Neuron (in vitro differentiated cells): ENCODE data around the gene ADCY10.
A peak's percentile ranks its signal among the peaks of the same experiment; 100 is the strongest.

Source experiments
- H2AFZ ChIP-seq: one replicate; pipeline ENCODE4 v1.6.1; 2013; ENCODE audit warnings: low read depth, mild to moderate bottlenecking, inconsistent platforms, low read length, moderate library complexity
- H3K27me3 ChIP-seq: one replicate; pipeline ENCODE4 v1.6.1; 2013; ENCODE audit warnings: low read length; ENCODE audit not compliant: insufficient read depth
- H3K36me3 ChIP-seq: one replicate; pipeline ENCODE4 v1.6.1; 2013; ENCODE audit warnings: low read length; ENCODE audit not compliant: insufficient read depth
- H3K4me1 ChIP-seq: one replicate; pipeline ENCODE4 v1.6.1; 2013; ENCODE audit warnings: low read length; ENCODE audit not compliant: insufficient read depth
- H3K4me3 ChIP-seq: 2 replicates; pipeline ENCODE4 v1.5.1; 2013; ENCODE audit warnings: mild to moderate bottlenecking, low read length, moderate library complexity
- H3K9me3 ChIP-seq: one replicate; pipeline ENCODE4 v1.6.1; 2013; ENCODE audit warnings: low read length

The ADCY10 gene

DNA sequence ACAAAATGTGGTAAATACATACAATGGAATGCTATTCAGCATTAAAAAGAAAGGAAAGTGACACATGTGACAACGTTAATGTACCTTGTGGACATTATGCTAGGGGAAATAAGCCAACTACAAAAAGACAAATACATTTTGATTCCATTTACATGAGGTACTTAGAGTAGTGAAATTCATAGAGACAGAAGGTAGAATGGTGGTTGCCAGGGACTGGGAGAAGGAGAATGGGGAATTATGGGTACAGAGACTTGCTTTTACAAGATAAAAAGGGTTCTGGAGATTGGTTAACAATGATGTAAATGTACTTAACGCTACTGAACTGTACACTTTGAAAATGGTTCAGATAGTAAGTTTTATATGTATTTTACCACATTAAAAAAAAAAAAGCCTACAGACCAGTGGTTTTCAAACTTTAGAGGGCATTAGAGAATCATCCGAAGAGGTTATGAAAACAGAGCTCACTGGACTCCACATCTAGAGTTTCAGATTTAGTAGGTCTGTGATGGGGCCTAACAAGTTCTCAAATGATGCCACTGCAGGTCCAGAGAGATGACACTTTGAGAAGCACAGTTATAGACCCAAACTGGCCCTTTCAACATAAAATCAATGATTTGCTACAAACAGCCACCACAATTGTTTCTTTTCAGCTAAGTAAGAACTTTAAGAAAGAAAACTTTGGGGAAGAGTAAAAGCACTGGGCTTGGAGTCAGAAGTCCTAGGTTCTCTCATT, 9.6 kb upstream of the ADCY10 start:
- H2AFZ ChIP-seq = no peak overlapping the region
- H3K9me3 ChIP-seq = no peaks in the 10 kb centered on the region
- no peaks in the 10 kb centered on the region for H3K27me3 ChIP-seq
- no peaks in the 10 kb centered on the region for H3K4me1 ChIP-seq
- no peaks in the 10 kb centered on the region for H3K36me3 ChIP-seq
- no peak overlapping the region for H3K4me3 ChIP-seq

- Histone ChIP-seq H3K27me3 (no peaks in the 10 kb centered on the region), H3K9me3 (no peaks in the 10 kb centered on the region), H3K4me3 (no peak overlapping the region), H3K36me3 (peaks cover 3% of the 10 kb centered on the region), H3K4me1 (no peaks in the 10 kb centered on the region), H2AFZ (no peak overlapping the region)
These were observed 8.7 kb upstream of the ADCY10 start for GRCh38 chr1:167922611-167923074.

DNA sequence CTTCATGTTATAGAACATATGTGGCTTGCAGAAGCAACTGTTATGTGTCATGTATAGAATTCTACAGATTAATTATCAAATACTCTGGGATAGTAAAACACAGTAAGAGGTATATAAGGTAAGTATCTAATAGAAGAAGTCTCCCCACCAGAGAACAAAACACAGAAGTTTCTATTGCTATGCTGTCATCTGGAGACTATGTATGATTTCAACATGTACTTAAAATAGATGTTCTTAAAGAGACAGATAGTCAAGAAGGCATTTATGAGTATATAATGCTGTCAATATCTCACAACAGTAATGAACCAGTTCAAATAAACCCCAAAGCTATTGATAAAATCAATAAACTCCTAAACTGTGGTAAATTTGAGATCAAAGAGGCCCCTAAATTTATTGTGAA, 8.1 kb upstream of the ADCY10 start:
- H3K4me1 ChIP-seq = no peaks in the 10 kb centered on the region

GRCh38 chr1:167916766-167917511, 3.0 kb upstream of the ADCY10 start:
- H3K4me1 ChIP-seq = no peaks in the 10 kb centered on the region
- no peaks in the 10 kb centered on the region for H3K27me3 ChIP-seq
- H3K36me3 ChIP-seq = peaks cover 5% of the 10 kb centered on the region
- H2AFZ ChIP-seq = no peak overlapping the region
- no peak overlapping the region for H3K4me3 ChIP-seq
- H3K9me3 ChIP-seq = no peaks in the 10 kb centered on the region

More for the DNA sequence above, 8.1 kb upstream of the ADCY10 start:
- no peak overlapping the region for H2AFZ ChIP-seq
- no peaks in the 10 kb centered on the region for H3K27me3 ChIP-seq
- no peak overlapping the region for H3K4me3 ChIP-seq
- no peaks in the 10 kb centered on the region for H3K9me3 ChIP-seq
- H3K36me3 ChIP-seq = peaks cover 4% of the 10 kb centered on the region

- Histone ChIP-seq H3K4me1 (no peaks in the 10 kb centered on the region), H3K36me3 (peaks cover 5% of the 10 kb centered on the region), H3K9me3 (no peaks in the 10 kb centered on the region), H3K4me3 (no peak overlapping the region), H3K27me3 (no peaks in the 10 kb centered on the region), H2AFZ (no peak overlapping the region)
These were observed 1.6 kb upstream of the ADCY10 start for GRCh38 chr1:167915569-167915968.

DNA sequence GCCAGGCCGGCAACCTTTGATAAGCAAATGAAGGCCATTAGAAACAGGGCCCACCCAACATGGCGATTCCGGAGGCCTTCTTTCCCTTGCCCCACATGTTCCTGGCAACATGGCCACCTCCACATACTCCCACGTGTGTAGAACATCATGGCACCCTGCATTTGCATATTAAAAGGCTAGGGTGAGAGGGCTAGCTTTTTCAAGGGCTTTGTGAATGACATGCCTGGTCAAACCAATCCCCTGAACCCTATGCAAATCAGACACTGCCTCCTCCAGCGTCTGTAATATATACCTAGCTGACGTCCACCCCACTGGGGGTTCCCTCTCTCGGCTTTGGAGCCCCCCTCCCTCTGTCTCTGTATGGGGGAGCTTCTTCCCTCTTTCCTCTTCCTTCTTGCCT, 1.6 kb downstream of the ADCY10 start:
- H3K4me1 ChIP-seq = no peaks in the 10 kb centered on the region
- H3K36me3 ChIP-seq = peaks cover 2% of the 10 kb centered on the region
- H3K27me3 ChIP-seq = no peaks in the 10 kb centered on the region
- H3K9me3 ChIP-seq = no peaks in the 10 kb centered on the region
- no peak overlapping the region for H2AFZ ChIP-seq
- no peak overlapping the region for H3K4me3 ChIP-seq

DNA sequence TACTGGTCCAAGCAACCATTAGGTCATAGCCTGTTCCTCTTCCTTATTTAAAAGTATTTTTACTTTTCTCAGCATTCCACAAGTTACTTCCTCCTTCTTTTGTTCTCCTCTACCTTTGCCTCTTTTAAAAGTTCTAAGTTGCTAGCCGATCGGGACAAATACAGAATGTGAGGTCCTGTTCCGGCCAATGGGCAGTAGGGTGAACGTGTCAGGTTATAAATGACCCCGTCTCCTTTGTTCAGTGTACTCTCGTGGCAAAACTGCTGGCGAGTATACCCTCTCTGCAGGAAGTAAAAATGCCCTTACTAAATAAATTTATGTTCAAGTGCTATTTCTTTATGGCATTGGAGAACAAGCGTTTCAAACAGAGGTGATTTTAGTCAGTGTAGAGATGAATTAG, 2.5 kb downstream of the ADCY10 start:
- Histone ChIP-seq H3K4me1 (no peaks in the 10 kb centered on the region), H3K4me3 (no peak overlapping the region), H3K9me3 (no peaks in the 10 kb centered on the region), H3K27me3 (no peaks in the 10 kb centered on the region), H3K36me3 (no peaks in the 10 kb centered on the region), H2AFZ (no peak overlapping the region)

GRCh38 chr1:167910530-167910929, 3.4 kb downstream of the ADCY10 start:
- Histone ChIP-seq H3K9me3 (no peaks in the 10 kb centered on the region), H2AFZ (no peak overlapping the region), H3K4me3 (no peak overlapping the region), H3K4me1 (peaks cover 5% of the 10 kb centered on the region), H3K36me3 (no peaks in the 10 kb centered on the region), H3K27me3 (no peaks in the 10 kb centered on the region)

- Histone ChIP-seq H3K4me1 (peaks cover 13% of the 10 kb centered on the region), H3K4me3 (no peak overlapping the region), H2AFZ (no peak overlapping the region), H3K27me3 (no peaks in the 10 kb centered on the region), H3K36me3 (no peaks in the 10 kb centered on the region), H3K9me3 (no peaks in the 10 kb centered on the region)
These were observed 4.2 kb downstream of the ADCY10 start for GRCh38 chr1:167909691-167910180.

DNA sequence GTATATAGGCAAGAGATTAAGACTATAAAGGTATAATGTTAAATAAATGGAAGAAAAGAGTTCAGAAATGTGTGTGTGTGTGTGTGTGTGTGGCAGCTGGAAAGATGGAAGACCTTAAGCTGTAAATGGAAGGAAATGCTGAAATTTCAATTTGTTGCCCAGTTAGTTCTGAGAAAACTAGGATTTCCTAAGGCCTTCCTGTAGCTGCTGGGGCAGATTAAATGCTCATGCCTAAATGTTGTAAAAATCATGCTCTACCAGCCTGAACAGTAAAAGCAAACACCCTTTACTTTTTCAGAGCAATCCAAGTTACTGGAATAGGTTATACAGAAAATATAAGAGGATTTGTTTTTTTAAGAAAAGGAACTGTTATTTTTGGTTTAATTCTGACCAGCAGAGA, 8.3 kb downstream of the ADCY10 start:
- H3K9me3 ChIP-seq = no peaks in the 10 kb centered on the region
- H3K4me1 ChIP-seq = peaks cover 17% of the 10 kb centered on the region
- peak overlapping the region; percentile 39 for H2AFZ ChIP-seq
- H3K27me3 ChIP-seq = no peaks in the 10 kb centered on the region
- H3K4me3 ChIP-seq = no peak overlapping the region
- no peaks in the 10 kb centered on the region for H3K36me3 ChIP-seq

GRCh38 chr1:167905182-167905581, 8.8 kb downstream of the ADCY10 start:
- no peaks in the 10 kb centered on the region for H3K27me3 ChIP-seq
- H3K36me3 ChIP-seq = no peaks in the 10 kb centered on the region
- no peaks in the 10 kb centered on the region for H3K9me3 ChIP-seq
- peak overlapping the region; percentile 39 for H2AFZ ChIP-seq
- peak overlapping the region; percentile 2 for H3K4me3 ChIP-seq
- peaks cover 17% of the 10 kb centered on the region for H3K4me1 ChIP-seq

- Histone ChIP-seq H3K4me3 (no peak overlapping the region), H3K9me3 (no peaks in the 10 kb centered on the region), H2AFZ (peak overlapping the region; percentile 39)
These were observed 9.2 kb downstream of the ADCY10 start for GRCh38 chr1:167904652-167905130.

DNA sequence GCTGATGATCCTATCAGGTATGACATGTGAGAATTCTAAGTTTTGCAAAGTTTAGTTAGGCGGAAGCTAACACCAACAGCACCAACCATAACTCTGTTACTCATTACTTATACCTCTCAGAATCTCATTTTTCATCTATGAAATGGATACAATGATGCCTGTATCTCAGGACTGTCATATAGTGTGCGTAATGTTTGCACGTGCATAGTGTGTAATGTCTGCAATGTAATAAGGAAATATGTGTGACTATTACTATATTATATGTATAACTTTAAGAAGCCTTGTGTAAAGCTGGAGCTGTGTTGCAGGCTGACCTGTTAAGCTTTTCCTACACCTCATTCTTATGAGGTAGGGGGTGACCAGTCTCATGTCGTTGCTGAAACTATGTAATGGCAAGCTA, 13.0 kb downstream of the ADCY10 start:
- Histone ChIP-seq H3K4me1 (peaks cover 16% of the 10 kb centered on the region), H3K27me3 (no peaks in the 10 kb centered on the region), H3K4me3 (no peak overlapping the region), H2AFZ (no peak overlapping the region), H3K9me3 (no peaks in the 10 kb centered on the region), H3K36me3 (no peaks in the 10 kb centered on the region)

More at GRCh38 chr1:167904652-167905130, 9.2 kb downstream of the ADCY10 start:
- Histone ChIP-seq H3K4me1 (peaks cover 17% of the 10 kb centered on the region), H3K36me3 (no peaks in the 10 kb centered on the region), H3K27me3 (no peaks in the 10 kb centered on the region)
